CD4-positive, alpha-beta T cell (primary cell): ENCODE measurements around the gene NAA25. TPM values are rescaled to one million over a fixed set of nuclear protein-coding genes. Genes with fewer than 3 reads are reported as not detected.

Experiments used
- ATAC-seq: fragments of 200-7000 bp; cut with Tn5 transposase; one replicate; pipeline ENCODE4 v1.10.0; 2022; ENCODE audit warnings: mild to moderate bottlenecking; ENCODE audit not compliant: poor library complexity
- CTCF ChIA-PET: fragments of 350-600 bp; sonication (Branson Sonifier 250); formaldehyde crosslinking; loops from one replicate; lab custom pipeline; 2021; ENCODE audit warnings: antibody characterized with exemption, inconsistent platforms; lab: Charles Lee
- POLR2A ChIA-PET: fragments of 350-600 bp; sonication (Branson Sonifier 250); formaldehyde crosslinking; loops from one replicate; lab custom pipeline; 2021; ENCODE audit warnings: antibody characterized with exemption, inconsistent platforms; lab: Charles Lee
- DNase-seq, 14 experiments: peaks; one replicate each; pipeline ENCODE4 v3.0.0-alpha.2; 2013 to 2020; ENCODE audit warnings: mixed read lengths in 2 of 14
- H3K27ac ChIP-seq, 2 donors: one replicate each; pipeline versions ENCODE4 v1.5.1 to v1.7.0; 2013; ENCODE audit warnings: low read length in 2 of 2, low read depth in 1 of 2, mild to moderate bottlenecking in 1 of 2
- H3K27me3 ChIP-seq, 2 experiments: 1 replicate in 1 of 2; 2 replicates in 1 of 2; pipeline versions ENCODE4 v1.6.1 to v1.7.0; 2013; ENCODE audit warnings: low read length in 2 of 2, control low read depth in 1 of 2, mild to moderate bottlenecking in 1 of 2, moderate library complexity in 1 of 2; ENCODE audit not compliant: insufficient read depth in 2 of 2, control insufficient read depth in 1 of 2
- H3K36me3 ChIP-seq: one replicate; pipeline ENCODE4 v1.6.1; 2013; ENCODE audit warnings: low read length, control low read depth; ENCODE audit not compliant: insufficient read depth
- H3K4me1 ChIP-seq: one replicate; pipeline ENCODE4 v1.6.1; 2013; ENCODE audit warnings: low read length, control low read depth; ENCODE audit not compliant: insufficient read depth
- H3K4me3 ChIP-seq: one replicate; pipeline ENCODE4 v1.5.1; 2013; ENCODE audit warnings: mild to moderate bottlenecking, low read length, moderate library complexity
- H3K9me3 ChIP-seq, 2 experiments: 1 replicate in 1 of 2; 2 replicates in 1 of 2; pipeline versions ENCODE4 v1.6.1 to v1.7.0; 2013; ENCODE audit warnings: low read length in 2 of 2, mild to moderate bottlenecking in 2 of 2, control low read depth in 1 of 2, moderate library complexity in 1 of 2; ENCODE audit not compliant: control insufficient read depth in 1 of 2, insufficient read depth in 1 of 2
- H3K27ac Mint-ChIP-seq: one replicate; pipeline ENCODE4 v1.8.0; 2020; ENCODE audit warnings: mixed read lengths
- H3K27me3 Mint-ChIP-seq: one replicate; pipeline ENCODE4 v1.8.0; 2021; ENCODE audit warnings: mixed read lengths
- H3K36me3 Mint-ChIP-seq: one replicate; pipeline ENCODE4 v1.8.0; 2021; ENCODE audit warnings: low read depth, mixed read lengths
- H3K4me1 Mint-ChIP-seq: one replicate; pipeline ENCODE4 v1.8.0; 2021; ENCODE audit warnings: low read depth, mixed read lengths
- H3K4me3 Mint-ChIP-seq: one replicate; pipeline ENCODE4 v1.8.0; 2020; ENCODE audit warnings: mild to moderate bottlenecking, mixed read lengths
- H3K9me3 Mint-ChIP-seq: one replicate; pipeline ENCODE4 v1.8.0; 2020; ENCODE audit warnings: mixed read lengths
- intact Hi-C, 2 experiments: fragments of 100-400 bp; cut with DNase I in 1 of 2; cut with micrococcal nuclease in 1 of 2; formaldehyde crosslinking; loops; one replicate each; pipeline versions ENCODE4 v1.15.1 to v1.9.0; 2023 to 2025; cut with DNase I, micrococcal nuclease
- total RNA-seq, 174 experiments: library from RNA in 2 of 174; stranded (reverse) in 2 of 174; gene quantifications; one replicate each; pipeline ENCODE4 v1.2.3 and lab custom pipeline; 2021 to 2026
- TF ChIP-seq, protein P1 (sequence below): fragments of 200-600 bp; IDR thresholded peaks from one replicate; pipeline ENCODE4 v1.8.0; 2022; ENCODE audit warnings: antibody characterized with exemption, mild to moderate bottlenecking

The NAA25 gene
- total RNA-seq, 2 experiments from 2014 or later, result 31.1 to 34.6 TPM

DNA sequence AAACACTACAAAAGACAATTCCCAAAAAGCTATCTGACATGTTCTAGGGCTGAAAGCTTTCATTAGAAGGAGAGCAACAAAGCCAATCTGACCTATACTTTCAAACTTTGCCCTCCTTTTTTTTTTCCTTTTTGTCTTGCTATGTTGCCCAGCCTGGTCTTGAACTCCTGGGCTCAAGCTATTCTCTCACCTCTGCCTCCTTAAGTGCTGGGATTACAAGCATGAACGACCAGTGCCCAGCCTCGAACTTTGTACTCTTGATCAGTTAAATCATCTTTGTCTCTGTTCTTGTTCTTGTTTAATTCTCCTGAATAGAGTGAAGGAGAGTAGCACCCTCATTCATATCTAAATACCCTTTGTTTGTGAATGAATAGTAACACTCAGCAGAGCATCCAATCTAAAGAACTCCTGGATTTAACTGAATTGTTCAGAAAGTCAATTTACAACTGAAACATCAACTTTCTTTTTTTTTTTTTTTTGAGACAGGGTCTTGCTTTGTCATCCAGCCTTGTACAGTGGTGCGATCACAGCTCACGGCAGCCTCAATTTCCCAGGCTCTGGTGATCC is 73.3 kb downstream of the NAA25 start:
- peaks cover 8% of the 10 kb centered on the region for H3K4me1 Mint-ChIP-seq
- ChIA-PET POLR2A (interaction anchor here (0.6 kb wide), 1 partner anchor 334 kb away, joined by 3 read pairs; no protein-coding TSS in a partner anchor), CTCF (interaction anchor here (0.5 kb wide), 1 partner anchor 11 kb away, joined by 3 read pairs; no protein-coding TSS in a partner anchor)
- Histone ChIP-seq H3K27ac (no peak overlapping the region), H3K36me3 (peaks cover 72% of the 10 kb centered on the region), H3K27me3 (no peaks in the 10 kb centered on the region), H3K4me1 (no peaks in the 10 kb centered on the region), H3K4me3 (no peak overlapping the region), H3K9me3 (no peaks in the 10 kb centered on the region)
- DNase-seq (no peak), ATAC-seq (no peak)
- intact Hi-C loops, result no loop called here
- H3K27ac Mint-ChIP-seq, result peak overlapping the region; percentile 31
- no peaks in the 10 kb centered on the region for H3K27me3 Mint-ChIP-seq
- H3K4me3 Mint-ChIP-seq, result no peak overlapping the region
- H3K9me3 Mint-ChIP-seq, result no peaks in the 10 kb centered on the region
- TF ChIP-seq, protein P1, sequence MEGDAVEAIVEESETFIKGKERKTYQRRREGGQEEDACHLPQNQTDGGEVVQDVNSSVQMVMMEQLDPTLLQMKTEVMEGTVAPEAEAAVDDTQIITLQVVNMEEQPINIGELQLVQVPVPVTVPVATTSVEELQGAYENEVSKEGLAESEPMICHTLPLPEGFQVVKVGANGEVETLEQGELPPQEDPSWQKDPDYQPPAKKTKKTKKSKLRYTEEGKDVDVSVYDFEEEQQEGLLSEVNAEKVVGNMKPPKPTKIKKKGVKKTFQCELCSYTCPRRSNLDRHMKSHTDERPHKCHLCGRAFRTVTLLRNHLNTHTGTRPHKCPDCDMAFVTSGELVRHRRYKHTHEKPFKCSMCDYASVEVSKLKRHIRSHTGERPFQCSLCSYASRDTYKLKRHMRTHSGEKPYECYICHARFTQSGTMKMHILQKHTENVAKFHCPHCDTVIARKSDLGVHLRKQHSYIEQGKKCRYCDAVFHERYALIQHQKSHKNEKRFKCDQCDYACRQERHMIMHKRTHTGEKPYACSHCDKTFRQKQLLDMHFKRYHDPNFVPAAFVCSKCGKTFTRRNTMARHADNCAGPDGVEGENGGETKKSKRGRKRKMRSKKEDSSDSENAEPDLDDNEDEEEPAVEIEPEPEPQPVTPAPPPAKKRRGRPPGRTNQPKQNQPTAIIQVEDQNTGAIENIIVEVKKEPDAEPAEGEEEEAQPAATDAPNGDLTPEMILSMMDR, result no peak
- peaks cover 88% of the 10 kb centered on the region for H3K36me3 Mint-ChIP-seq

GRCh38 chr12:112032292-112032691 is 76.3 kb downstream of the NAA25 start:
- no peak overlapping the region for H3K4me3 ChIP-seq
- H3K9me3 Mint-ChIP-seq, result no peaks in the 10 kb centered on the region
- DNase-seq (no peak), ATAC-seq (no peak)
- TF ChIP-seq, protein P1, result no peak
- H3K27me3 Mint-ChIP-seq, result no peaks in the 10 kb centered on the region
- no peak overlapping the region for H3K4me3 Mint-ChIP-seq
- peaks cover 20% of the 10 kb centered on the region for H3K4me1 Mint-ChIP-seq
- POLR2A ChIA-PET, result interaction anchor here (1.7 kb wide), 1 partner anchor 18 kb away, joined by 6 read pairs; the partner anchor contains the start of genes ERP29 and TMEM116
- no peaks in the 10 kb centered on the region for H3K27me3 ChIP-seq
- CTCF ChIA-PET, result no interaction called here
- H3K9me3 ChIP-seq, result no peaks in the 10 kb centered on the region
- H3K4me1 ChIP-seq, result no peaks in the 10 kb centered on the region
- peaks cover 83% of the 10 kb centered on the region for H3K36me3 Mint-ChIP-seq
- peaks cover 66% of the 10 kb centered on the region for H3K36me3 ChIP-seq
- H3K27ac ChIP-seq, result no peak overlapping the region
- intact Hi-C loops, result no loop called here
- no peak overlapping the region for H3K27ac Mint-ChIP-seq

DNA sequence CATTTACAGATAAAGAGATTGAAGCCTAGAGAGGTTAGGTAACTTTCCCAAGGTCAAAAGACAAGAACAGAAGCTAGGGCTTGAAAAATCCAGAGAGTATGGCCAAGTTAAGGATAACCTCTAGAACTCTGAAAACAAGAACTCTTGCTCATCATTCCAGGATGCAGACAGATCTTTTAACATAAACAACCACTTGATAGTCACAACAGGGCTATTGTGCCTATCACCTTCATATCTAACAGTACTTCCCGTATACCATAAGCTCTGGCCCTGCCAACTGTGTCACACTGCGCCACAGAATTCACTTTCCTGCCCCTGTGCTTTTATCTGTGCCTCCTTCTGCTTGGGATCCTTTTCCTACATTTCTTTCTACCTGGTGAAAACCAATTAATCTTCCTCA is 77.1 kb downstream of the NAA25 start:
- Mint-ChIP-seq H3K4me3 (no peak overlapping the region), H3K27ac (peak overlapping the region; percentile 34), H3K9me3 (no peaks in the 10 kb centered on the region), H3K27me3 (no peaks in the 10 kb centered on the region), H3K4me1 (peaks cover 25% of the 10 kb centered on the region), H3K36me3 (peaks cover 80% of the 10 kb centered on the region)
- no peaks in the 10 kb centered on the region for H3K27me3 ChIP-seq
- no peak overlapping the region for H3K27ac ChIP-seq
- no peaks in the 10 kb centered on the region for H3K4me1 ChIP-seq
- intact Hi-C loops, result no loop called here
- H3K4me3 ChIP-seq, result no peak overlapping the region
- DNase-seq (no peak), ATAC-seq (no peak)
- TF ChIP-seq, protein P1, result no peak
- no peaks in the 10 kb centered on the region for H3K9me3 ChIP-seq
- peaks cover 60% of the 10 kb centered on the region for H3K36me3 ChIP-seq
- CTCF ChIA-PET, result no interaction called here
- POLR2A ChIA-PET, result interaction anchor here (1.7 kb wide), 1 partner anchor 18 kb away, joined by 6 read pairs; the partner anchor contains the start of genes ERP29 and TMEM116
